PC-3 (cell line): ENCODE data around the gene STX11. TPM values are rescaled to one million over a fixed set of nuclear protein-coding genes. Genes with fewer than 3 reads are reported as not detected.

Experiments used
- ATAC-seq: fragments of 200-7000 bp; cut with Tn5 transposase; 2 replicates; pipeline ENCODE4 v1.9.1; 2020; ENCODE audit warnings: mild to moderate bottlenecking, moderate library complexity
- BruUV-seq: library from RNA; stranded (reverse); fragments of 400-500 nt; replicated peaks from 2 replicates; lab custom pipeline; 2021; lab: Mats Ljungman, UMichigan
- CTCF ChIA-PET: fragments of 300-600 bp; sonication (Branson Sonifier 250); formaldehyde crosslinking; loops from one replicate; lab custom pipeline; 2022; ENCODE audit warnings: antibody characterized with exemption; lab: Charles Lee
- POLR2A ChIA-PET: fragments of 300-600 bp; sonication (Branson Sonifier 250); formaldehyde crosslinking; loops from one replicate; lab custom pipeline; 2022; ENCODE audit warnings: antibody characterized with exemption; ENCODE audit not compliant: unreplicated experiment; lab: Charles Lee
- DNase-seq: peaks from one replicate; pipeline ENCODE4 v3.0.0-alpha.2; 2015
- H2AFZ ChIP-seq: fragments of 300-600 bp; sonication (generic); 2 replicates; pipeline ENCODE4 v1.6.0; 2016; ENCODE audit warnings: antibody characterized with exemption, low read length
- H3F3A ChIP-seq: fragments of 300-600 bp; sonication (generic); one replicate; pipeline ENCODE4 v1.6.0; 2017; ENCODE audit warnings: antibody characterized with exemption, low read length, control low read depth, mild to moderate bottlenecking; ENCODE audit not compliant: unreplicated experiment
- H3K27ac ChIP-seq: fragments of 300-600 bp; sonication (generic); 2 replicates; pipeline ENCODE4 v1.5.1; 2016; ENCODE audit warnings: mild to moderate bottlenecking, low read length
- H3K27me3 ChIP-seq: fragments of 300-600 bp; sonication (generic); 2 replicates; pipeline ENCODE4 v1.6.1; 2016; ENCODE audit warnings: low read length, mixed read lengths
- H3K36me3 ChIP-seq: fragments of 300-600 bp; sonication (generic); 2 replicates; pipeline ENCODE4 v1.6.1; 2016; ENCODE audit warnings: low read depth, mixed run types, low read length, mixed read lengths
- H3K4me1 ChIP-seq: fragments of 300-600 bp; sonication (generic); 2 replicates; pipeline ENCODE4 v1.5.1; 2016; ENCODE audit warnings: low read length; ENCODE audit not compliant: insufficient read depth
- H3K4me2 ChIP-seq: fragments of 300-600 bp; sonication (generic); 2 replicates; pipeline ENCODE4 v1.6.0; 2016; ENCODE audit warnings: low read length
- H3K4me3 ChIP-seq: fragments of 300-600 bp; sonication (generic); 2 replicates; pipeline ENCODE4 v1.5.1; 2016; ENCODE audit warnings: mild to moderate bottlenecking, low read length, mixed read lengths
- H3K79me2 ChIP-seq: fragments of 300-600 bp; sonication (generic); 2 replicates; pipeline ENCODE4 v1.6.1; 2017; ENCODE audit warnings: low read length, mixed read lengths
- H3K9ac ChIP-seq: fragments of 300-600 bp; sonication (generic); 2 replicates; pipeline ENCODE4 v1.6.0; 2016; ENCODE audit warnings: mild to moderate bottlenecking, low read length
- H3K9me2 ChIP-seq: fragments of 300-600 bp; sonication (generic); replicated peaks from 2 replicates; pipeline ENCODE4 v1.6.1; 2016; ENCODE audit warnings: mixed run types, low read length, mixed read lengths
- H3K9me3 ChIP-seq: fragments of 300-600 bp; sonication (generic); 2 replicates; pipeline ENCODE4 v1.6.1; 2016; ENCODE audit warnings: low read length, mixed read lengths
- H4K20me1 ChIP-seq: fragments of 300-600 bp; sonication (generic); 2 replicates; pipeline ENCODE4 v1.6.1; 2016; ENCODE audit warnings: low read length, mixed read lengths
- EZH2 ChIP-seq: fragments of 300-600 bp; sonication (generic); IDR thresholded peaks from one replicate; pipeline ENCODE4 v1.6.1; 2017; ENCODE audit warnings: antibody characterized with exemption, mild to moderate bottlenecking, low read length; ENCODE audit not compliant: unreplicated experiment
- EZH2phosphoT487 ChIP-seq: fragments of 300-600 bp; sonication (generic); IDR thresholded peaks from 2 replicates; pipeline ENCODE4 v1.6.1; 2018; ENCODE audit warnings: mild to moderate bottlenecking, antibody characterized with exemption, low read length, borderline replicate concordance
- intact Hi-C: fragments of 100-400 bp; cut with micrococcal nuclease; formaldehyde crosslinking; loops from 2 replicates; pipeline ENCODE4 v1.9.0; 2023
- total RNA-seq: library from RNA; depleted of rRNA; stranded (reverse); fragments of >200 nt; gene quantifications from 2 replicates; pipeline ENCODE4 v1.2.3, GENCODE V29; 2014
- TF ChIP-seq, protein P1 (sequence below): fragments of 300-600 bp; sonication (generic); conservative IDR thresholded peaks from 2 replicates; pipeline ENCODE4 v1.5.1; 2017; ENCODE audit warnings: antibody characterized with exemption, low read depth, mild to moderate bottlenecking, low read length

Gene STX11
- total RNA-seq, 1 experiment from 2014 or later, result 1.5 TPM

GRCh38 chr6:144149558-144149893, 791 bp upstream of the STX11 start:
- H3K4me3 ChIP-seq, result peak overlapping the region; percentile 73
- intact Hi-C loops, result no loop called here
- H3K36me3 ChIP-seq, result no peaks in the 10 kb centered on the region
- no peaks in the 10 kb centered on the region for H3F3A ChIP-seq
- H3K27ac ChIP-seq, result no peak overlapping the region
- no peak for TF ChIP-seq EZH2
- TF ChIP-seq, protein P1, sequence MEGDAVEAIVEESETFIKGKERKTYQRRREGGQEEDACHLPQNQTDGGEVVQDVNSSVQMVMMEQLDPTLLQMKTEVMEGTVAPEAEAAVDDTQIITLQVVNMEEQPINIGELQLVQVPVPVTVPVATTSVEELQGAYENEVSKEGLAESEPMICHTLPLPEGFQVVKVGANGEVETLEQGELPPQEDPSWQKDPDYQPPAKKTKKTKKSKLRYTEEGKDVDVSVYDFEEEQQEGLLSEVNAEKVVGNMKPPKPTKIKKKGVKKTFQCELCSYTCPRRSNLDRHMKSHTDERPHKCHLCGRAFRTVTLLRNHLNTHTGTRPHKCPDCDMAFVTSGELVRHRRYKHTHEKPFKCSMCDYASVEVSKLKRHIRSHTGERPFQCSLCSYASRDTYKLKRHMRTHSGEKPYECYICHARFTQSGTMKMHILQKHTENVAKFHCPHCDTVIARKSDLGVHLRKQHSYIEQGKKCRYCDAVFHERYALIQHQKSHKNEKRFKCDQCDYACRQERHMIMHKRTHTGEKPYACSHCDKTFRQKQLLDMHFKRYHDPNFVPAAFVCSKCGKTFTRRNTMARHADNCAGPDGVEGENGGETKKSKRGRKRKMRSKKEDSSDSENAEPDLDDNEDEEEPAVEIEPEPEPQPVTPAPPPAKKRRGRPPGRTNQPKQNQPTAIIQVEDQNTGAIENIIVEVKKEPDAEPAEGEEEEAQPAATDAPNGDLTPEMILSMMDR, result no peak
- no peak for ATAC-seq
- peak overlapping the region; percentile 40 for H3K9ac ChIP-seq
- H3K4me2 ChIP-seq, result peak overlapping the region; percentile 92
- H3K27me3 ChIP-seq, result no peaks in the 10 kb centered on the region
- CTCF ChIA-PET, result no interaction called here
- H3K4me1 ChIP-seq, result peaks cover 9% of the 10 kb centered on the region; the same call in 1 of the 2 replicates
- peak overlapping the region; percentile 96 for H2AFZ ChIP-seq
- no TSS peak for BruUV-seq
- H3K9me3 ChIP-seq, result no peaks in the 10 kb centered on the region
- DNase-seq, result no peak
- H3K9me2 ChIP-seq, result no peaks in the 10 kb centered on the region
- POLR2A ChIA-PET, result no interaction called here
- H3K79me2 ChIP-seq, result no peaks in the 10 kb centered on the region
- H4K20me1 ChIP-seq, result no peaks in the 10 kb centered on the region

GRCh38 chr6:144150710-144151657, 667 bp downstream of the STX11 start:
- peak overlapping the region; percentile 92 for H3K4me2 ChIP-seq
- no peaks in the 10 kb centered on the region for H4K20me1 ChIP-seq
- no peaks in the 10 kb centered on the region for H3K79me2 ChIP-seq
- H3K4me1 ChIP-seq, result peaks cover 9% of the 10 kb centered on the region; the same call in 1 of the 2 replicates
- no peaks in the 10 kb centered on the region for H3K36me3 ChIP-seq
- H3K27ac ChIP-seq, result no peak overlapping the region
- H3K27me3 ChIP-seq, result no peaks in the 10 kb centered on the region
- DNase-seq, result peak; percentile 13
- H3K9me3 ChIP-seq, result no peaks in the 10 kb centered on the region
- no peaks in the 10 kb centered on the region for H3F3A ChIP-seq
- ATAC-seq, result peak; percentile 46
- no peaks in the 10 kb centered on the region for H3K9me2 ChIP-seq
- intact Hi-C loops, result loop anchor here (2.0 kb wide), 2 partner anchors 20 to 40 kb away; no protein-coding TSS in a partner anchor
- H2AFZ ChIP-seq, result peak overlapping the region; percentile 96
- peak overlapping the region; percentile 21; the same call in 1 of the 2 replicates for H3K9ac ChIP-seq
- BruUV-seq, result TSS peak; percentile 47
- H3K4me3 ChIP-seq, result peak overlapping the region; percentile 73
- ChIA-PET CTCF (interaction anchor here (0.6 kb wide), 1 partner anchor 46 kb away, joined by 3 read pairs; no protein-coding TSS in a partner anchor), POLR2A (interaction anchor here (0.6 kb wide), 1 partner anchor 27 kb away, joined by 3 read pairs; no protein-coding TSS in a partner anchor)
- TF ChIP-seq EZH2, result no peak
- TF ChIP-seq, protein P1, result no peak; the same call in 1 of the 2 replicates
- TF ChIP-seq EZH2phosphoT487, result no peak
